HEK293 (cell line): Measurements from ENCODE around the gene PEX14.

Experiments used
- GLI2 ChIP-seq: fragments of 450-650 bp; formaldehyde crosslinking; IDR thresholded peaks from 2 replicates; pipeline ENCODE4; 2017; ENCODE audit warnings: missing biosample characterization, missing genetic modification characterization, low read depth, borderline replicate concordance
- KLF16 ChIP-seq: fragments of 450-650 bp; formaldehyde crosslinking; IDR thresholded peaks from 2 replicates; pipeline ENCODE4 v1.5.1; 2017; ENCODE audit warnings: missing biosample characterization, missing genetic modification characterization
- KLF7 ChIP-seq: fragments of 450-650 bp; formaldehyde crosslinking; IDR thresholded peaks from 2 replicates; pipeline ENCODE4 v1.5.1; 2016; ENCODE audit warnings: missing biosample characterization, missing genetic modification characterization, borderline replicate concordance
- ZBTB48 ChIP-seq: fragments of 450-650 bp; formaldehyde crosslinking; IDR thresholded peaks from 2 replicates; pipeline ENCODE4 v1.5.1; 2016; ENCODE audit warnings: missing biosample characterization, missing genetic modification characterization
- ZNF114 ChIP-seq: fragments of 450-650 bp; formaldehyde crosslinking; IDR thresholded peaks from 2 replicates; pipeline ENCODE4 v1.5.0; 2017; ENCODE audit warnings: missing biosample characterization, missing genetic modification characterization
- ZNF155 ChIP-seq: fragments of 450-650 bp; formaldehyde crosslinking; IDR thresholded peaks from 2 replicates; pipeline ENCODE4 v1.5.1; 2016; ENCODE audit warnings: missing biosample characterization, missing genetic modification characterization
- ZNF239 ChIP-seq: fragments of 450-650 bp; formaldehyde crosslinking; IDR thresholded peaks from 2 replicates; pipeline ENCODE4 v1.5.1; 2016; ENCODE audit warnings: missing biosample characterization, missing genetic modification characterization
- ZNF394 ChIP-seq: fragments of 450-650 bp; formaldehyde crosslinking; IDR thresholded peaks from 2 replicates; pipeline ENCODE4 v1.5.1; 2016; ENCODE audit warnings: missing biosample characterization, missing genetic modification characterization, mild to moderate bottlenecking, moderate library complexity, borderline replicate concordance
- ZNF768 ChIP-seq: fragments of 450-650 bp; formaldehyde crosslinking; IDR thresholded peaks from 2 replicates; pipeline ENCODE4 v1.5.1; 2018; ENCODE audit warnings: missing biosample characterization, mild to moderate bottlenecking, missing genetic modification characterization
- TF ChIP-seq, protein P1 (sequence below): fragments of 450-650 bp; formaldehyde crosslinking; IDR thresholded peaks from 2 replicates; pipeline ENCODE4 v1.5.1; 2016; ENCODE audit warnings: missing biosample characterization, missing genetic modification characterization
- TF ChIP-seq, protein P2 (sequence below): fragments of 450-650 bp; formaldehyde crosslinking; IDR thresholded peaks from 2 replicates; pipeline ENCODE4 v1.5.1; 2016; ENCODE audit warnings: missing biosample characterization, missing genetic modification characterization, borderline replicate concordance
- TF ChIP-seq, protein P3 (sequence below): fragments of 450-650 bp; formaldehyde crosslinking; IDR thresholded peaks from 2 replicates; pipeline ENCODE4 v1.5.1; 2016; ENCODE audit warnings: missing biosample characterization, missing genetic modification characterization

DNA sequence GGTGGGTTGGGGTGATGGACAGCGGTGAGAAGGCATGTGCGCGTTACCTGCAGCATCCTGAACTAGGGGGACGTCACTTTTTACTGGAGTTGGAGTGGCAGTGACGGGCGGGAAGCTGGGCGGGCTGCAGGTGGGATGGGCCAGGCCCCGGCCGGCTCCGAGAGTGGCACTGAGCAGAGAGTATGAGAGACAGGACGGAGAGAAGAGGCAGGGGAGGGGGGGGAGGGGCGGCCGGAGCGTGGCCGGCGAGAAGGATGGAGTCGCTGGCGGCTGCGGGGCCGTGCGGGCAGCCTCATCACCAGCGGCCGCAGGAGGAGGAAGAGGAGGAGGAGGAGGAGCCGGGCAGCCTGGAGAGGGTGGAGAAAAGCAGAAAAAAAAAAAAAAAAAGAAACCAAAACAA, 167.2 kb downstream of the PEX14 start:
- TF ChIP-seq, protein P1, sequence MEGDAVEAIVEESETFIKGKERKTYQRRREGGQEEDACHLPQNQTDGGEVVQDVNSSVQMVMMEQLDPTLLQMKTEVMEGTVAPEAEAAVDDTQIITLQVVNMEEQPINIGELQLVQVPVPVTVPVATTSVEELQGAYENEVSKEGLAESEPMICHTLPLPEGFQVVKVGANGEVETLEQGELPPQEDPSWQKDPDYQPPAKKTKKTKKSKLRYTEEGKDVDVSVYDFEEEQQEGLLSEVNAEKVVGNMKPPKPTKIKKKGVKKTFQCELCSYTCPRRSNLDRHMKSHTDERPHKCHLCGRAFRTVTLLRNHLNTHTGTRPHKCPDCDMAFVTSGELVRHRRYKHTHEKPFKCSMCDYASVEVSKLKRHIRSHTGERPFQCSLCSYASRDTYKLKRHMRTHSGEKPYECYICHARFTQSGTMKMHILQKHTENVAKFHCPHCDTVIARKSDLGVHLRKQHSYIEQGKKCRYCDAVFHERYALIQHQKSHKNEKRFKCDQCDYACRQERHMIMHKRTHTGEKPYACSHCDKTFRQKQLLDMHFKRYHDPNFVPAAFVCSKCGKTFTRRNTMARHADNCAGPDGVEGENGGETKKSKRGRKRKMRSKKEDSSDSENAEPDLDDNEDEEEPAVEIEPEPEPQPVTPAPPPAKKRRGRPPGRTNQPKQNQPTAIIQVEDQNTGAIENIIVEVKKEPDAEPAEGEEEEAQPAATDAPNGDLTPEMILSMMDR = no peak
- no peak for TF ChIP-seq ZNF239
- no peak for TF ChIP-seq ZNF394 (tag by site-specific recombination)
- no peak for TF ChIP-seq KLF16
- TF ChIP-seq, protein P2, sequence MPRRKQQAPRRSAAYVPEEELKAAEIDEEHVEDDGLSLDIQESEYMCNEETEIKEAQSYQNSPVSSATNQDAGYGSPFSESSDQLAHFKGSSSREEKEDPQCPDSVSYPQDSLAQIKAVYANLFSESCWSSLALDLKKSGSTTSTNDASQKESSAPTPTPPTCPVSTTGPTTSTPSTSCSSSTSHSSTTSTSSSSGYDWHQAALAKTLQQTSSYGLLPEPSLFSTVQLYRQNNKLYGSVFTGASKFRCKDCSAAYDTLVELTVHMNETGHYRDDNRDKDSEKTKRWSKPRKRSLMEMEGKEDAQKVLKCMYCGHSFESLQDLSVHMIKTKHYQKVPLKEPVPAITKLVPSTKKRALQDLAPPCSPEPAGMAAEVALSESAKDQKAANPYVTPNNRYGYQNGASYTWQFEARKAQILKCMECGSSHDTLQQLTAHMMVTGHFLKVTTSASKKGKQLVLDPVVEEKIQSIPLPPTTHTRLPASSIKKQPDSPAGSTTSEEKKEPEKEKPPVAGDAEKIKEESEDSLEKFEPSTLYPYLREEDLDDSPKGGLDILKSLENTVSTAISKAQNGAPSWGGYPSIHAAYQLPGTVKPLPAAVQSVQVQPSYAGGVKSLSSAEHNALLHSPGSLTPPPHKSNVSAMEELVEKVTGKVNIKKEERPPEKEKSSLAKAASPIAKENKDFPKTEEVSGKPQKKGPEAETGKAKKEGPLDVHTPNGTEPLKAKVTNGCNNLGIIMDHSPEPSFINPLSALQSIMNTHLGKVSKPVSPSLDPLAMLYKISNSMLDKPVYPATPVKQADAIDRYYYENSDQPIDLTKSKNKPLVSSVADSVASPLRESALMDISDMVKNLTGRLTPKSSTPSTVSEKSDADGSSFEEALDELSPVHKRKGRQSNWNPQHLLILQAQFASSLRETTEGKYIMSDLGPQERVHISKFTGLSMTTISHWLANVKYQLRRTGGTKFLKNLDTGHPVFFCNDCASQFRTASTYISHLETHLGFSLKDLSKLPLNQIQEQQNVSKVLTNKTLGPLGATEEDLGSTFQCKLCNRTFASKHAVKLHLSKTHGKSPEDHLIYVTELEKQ (tag by site-specific recombination) = no peak
- no peak for TF ChIP-seq ZNF114
- no peak for TF ChIP-seq ZBTB48
- no peak for TF ChIP-seq ZNF155 (tag by site-specific recombination)
- no peak for TF ChIP-seq ZNF768 (tag by site-specific recombination)
- no peak for TF ChIP-seq KLF7 (tag by site-specific recombination)
- TF ChIP-seq, protein P3, sequence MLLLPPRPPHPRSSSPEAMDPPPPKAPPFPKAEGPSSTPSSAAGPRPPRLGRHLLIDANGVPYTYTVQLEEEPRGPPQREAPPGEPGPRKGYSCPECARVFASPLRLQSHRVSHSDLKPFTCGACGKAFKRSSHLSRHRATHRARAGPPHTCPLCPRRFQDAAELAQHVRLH (tag by site-specific recombination) = no peak
- no peak for TF ChIP-seq GLI2 (tag by site-specific recombination)
